Measurements from ENCODE around the gene BCL11A.
A peak's percentile ranks its signal among the peaks of the same experiment; 100 is the strongest.

The BCL11A gene

DNA sequence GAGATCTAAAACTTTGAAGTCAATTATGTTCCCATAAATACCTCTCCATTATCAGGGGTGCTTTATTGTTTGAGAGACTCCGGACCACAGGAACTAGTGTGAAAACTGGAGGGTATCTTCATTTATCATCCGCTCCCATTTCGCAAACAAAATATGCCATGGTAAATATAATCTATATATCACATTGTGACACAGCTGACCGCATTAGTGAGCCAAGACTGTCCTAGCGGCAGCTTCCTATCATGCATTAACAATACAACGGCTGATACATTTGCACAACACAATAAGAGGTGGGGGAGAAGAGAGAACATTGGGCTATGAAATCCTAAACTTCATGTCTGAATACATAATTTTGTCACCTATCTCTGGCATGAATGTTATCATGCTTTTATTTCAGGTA, 29.5 kb downstream of the BCL11A start:
- DNase-seq: no peak

DNA sequence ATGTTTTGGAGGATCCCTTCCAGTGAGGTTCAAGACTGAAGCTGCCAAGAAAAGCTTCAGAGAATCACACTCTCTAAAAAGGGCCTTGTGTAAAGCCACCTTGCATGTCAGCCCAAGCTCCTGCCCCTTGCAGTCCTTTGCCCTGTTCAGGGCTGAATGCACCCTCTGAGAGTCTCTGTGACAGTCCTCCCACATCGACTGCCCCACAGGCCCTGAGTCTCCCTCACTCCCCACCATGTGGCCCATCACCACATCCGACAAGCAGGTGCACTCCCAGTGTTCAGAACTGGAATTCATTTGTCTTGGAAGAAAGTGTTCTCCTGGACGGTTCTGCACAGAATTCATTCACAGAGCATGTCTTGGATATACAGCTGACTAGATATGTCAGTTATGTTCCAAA, 31.0 kb downstream of the BCL11A start:
- DNase-seq: no peak

DNA sequence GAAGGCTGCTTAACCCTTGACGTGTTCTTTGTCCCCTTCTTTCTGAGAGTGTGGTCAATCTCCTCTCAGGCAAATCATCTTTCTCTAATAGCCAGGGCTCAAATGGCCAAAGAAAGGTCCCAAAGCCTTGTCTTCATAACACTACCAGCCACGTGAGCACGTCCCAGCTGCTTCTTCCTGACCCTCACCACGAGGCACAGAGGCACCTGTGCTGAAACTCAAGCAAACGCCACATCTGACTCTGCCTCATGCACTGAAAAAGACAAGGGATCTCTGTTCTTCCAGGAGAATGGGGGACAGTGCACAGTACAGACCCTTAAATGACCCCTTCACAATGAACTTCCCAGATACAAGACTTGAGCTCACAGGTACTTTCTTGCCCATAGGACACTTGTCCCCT, 31.8 kb downstream of the BCL11A start:
- no peak for DNase-seq

DNA sequence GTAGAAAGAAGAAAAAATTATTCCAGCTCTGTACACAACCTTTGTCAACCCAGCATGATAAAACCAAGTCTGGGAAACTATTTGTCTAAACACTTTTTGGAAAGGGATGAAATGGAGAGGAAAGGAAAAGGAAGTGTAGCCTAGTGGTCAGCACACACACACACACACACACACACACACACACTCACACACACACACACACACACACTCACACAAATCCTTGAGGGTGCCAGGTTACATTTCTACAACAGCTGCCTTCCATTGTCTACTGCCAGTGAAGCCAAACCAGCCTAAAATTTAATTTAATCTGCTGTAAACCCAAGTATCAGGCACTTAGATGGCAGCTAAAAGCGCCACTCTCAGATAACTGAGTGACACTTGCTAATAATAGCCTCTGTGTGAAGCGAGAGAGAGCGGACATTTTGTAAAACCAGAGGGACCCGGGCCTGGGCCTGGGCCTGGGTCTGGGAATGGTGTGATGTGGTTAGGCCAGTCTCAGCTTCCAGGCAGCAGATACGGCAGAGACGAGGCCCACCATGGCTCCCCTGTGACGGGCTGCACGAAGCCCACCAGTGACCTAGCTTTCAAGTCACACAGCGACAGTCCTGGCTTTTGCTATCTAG, 32.4 kb downstream of the BCL11A start:
- no peak for DNase-seq

DNA sequence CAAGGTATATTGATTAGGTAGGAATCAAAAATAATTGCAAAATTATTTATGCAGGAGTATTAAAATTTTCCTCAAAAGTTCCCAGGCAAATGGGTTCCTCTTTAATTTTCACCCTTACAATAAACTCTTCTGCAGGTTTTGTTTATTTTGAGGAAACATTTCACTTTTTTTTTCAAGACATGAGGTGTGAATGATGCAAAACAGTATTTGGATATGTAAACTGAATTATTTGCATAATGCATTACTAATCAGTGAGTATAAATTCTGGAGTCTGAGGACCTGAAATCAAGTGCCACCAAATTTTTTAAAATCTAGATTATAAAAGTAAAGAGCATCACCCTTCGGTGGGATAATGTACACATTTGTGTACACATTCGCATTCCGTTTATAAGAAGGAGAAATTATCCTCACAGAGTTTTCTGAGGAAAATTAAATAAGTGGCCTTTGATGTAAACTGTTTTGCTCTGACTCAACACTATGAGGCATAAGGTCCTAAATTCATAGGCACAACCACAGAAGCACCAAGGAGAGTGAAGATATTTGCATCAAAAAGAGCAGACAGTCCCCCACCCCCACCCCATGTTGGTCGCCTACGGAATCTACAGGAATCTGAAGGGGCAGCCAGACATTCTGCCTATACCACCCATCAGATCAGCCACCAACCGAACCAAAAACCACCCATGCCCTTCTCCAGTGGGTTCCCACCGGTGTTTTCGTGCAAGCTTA, 33.1 kb downstream of the BCL11A start:
- no peak for DNase-seq

DNA sequence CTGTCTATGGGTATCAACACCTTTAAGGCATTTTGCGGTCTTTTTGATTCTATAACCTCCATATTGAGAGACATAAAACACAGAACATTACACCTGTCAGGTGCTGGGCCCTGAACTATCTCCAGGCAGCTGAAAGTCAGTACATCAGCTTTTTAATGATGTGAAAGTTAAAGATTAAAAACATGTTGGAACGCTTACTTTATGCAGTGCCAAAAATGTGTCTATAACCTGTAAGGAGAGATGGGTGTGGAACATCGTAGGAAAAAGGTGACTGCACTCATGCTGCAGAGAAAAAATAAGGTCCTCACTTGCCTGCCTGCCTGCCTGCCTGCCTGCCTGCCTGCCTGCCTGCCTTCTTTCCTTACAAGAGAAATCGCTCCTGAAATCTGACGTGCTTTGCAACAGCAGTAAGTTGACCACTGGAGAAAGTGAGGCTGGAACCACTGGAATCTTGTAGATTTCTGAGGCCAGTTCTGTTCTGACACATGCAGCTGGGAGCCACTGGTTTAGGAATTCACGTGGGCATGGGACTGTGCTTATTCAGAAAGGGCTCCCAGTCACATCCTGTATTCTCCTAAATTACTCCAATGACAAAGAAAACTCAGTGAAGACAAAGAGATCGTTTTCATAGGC, 34.1 kb downstream of the BCL11A start:
- DNase-seq: no peak

DNA sequence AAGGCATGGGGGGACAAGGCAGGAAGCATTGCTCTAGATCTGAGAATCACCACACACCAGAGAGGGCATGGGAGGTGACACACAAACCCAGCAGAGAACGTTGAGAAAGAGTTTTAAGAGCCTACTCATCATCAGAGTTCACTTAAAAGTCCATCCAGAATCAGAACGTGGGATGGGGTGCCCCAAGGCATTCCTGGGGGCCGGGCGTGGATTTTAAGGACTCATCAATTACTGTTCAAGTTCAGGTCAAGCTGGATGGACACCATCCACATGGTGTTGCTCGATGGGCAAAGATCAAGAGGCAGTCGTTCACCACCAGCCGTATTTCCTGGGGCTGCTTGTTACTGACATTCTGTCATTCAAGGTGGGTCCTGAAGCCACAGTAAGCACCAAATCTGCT, 34.9 kb downstream of the BCL11A start:
- DNase-seq: no peak

DNA sequence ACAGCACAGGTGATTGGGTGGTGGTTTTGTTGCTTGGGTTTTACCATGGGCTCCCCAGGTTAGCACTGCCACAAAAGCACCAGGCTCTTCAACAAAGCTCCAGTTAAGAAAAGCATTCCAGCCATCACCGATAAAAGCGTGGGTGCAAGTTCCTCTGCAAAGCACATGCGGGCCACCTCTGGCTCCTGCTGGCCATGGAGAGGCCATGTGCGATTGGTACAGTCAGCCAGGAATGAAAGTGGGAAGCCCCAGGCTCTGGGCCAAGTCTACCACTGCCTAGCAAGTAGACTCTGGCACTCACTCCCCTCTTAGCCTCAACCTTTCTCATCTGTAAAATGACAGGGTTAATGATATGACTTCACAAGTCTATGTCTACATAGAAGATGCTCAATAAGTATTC, 36.0 kb downstream of the BCL11A start:
- no peak for DNase-seq

DNA sequence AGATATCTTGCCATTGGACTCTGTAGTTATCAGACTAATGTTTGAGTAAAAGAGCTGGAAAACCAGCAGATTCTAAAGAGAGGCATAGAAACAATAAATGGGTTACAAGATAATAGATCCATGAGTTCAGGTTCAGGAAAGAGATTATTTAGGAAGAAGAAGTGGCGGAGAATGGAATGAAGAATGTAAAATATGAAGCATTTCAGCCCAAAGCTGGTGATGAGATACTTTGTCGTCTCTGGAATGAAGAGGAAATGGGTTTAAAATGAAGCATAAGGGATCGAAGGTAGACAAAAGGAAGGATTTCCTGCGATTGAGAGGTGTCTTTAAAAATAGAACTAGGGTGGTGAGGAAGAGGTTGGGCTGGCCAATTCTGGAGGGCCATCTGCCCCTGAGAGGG, 36.6 kb downstream of the BCL11A start:
- no peak for DNase-seq

DNA sequence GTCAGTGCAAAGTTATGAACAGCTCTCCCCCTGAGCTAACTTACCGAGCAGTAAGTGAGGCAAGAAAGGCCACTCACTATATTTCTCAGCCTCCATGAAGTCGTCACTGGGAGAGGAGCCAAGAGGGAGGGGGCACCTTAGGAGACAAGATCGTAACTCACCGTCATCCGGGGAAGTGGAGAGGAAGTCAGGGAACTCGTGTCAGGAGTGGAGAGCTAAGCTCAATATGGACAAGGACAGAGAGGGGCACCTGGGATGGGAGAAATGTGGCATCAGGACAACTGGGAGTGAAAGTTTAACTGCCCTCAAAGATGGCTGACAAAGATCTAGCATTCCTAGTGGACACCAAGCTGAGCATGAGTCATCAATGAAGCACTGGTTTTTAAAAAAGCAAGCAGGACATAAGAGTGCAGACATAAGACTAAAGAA, 37.1 kb downstream of the BCL11A start:
- no peak for DNase-seq

DNA sequence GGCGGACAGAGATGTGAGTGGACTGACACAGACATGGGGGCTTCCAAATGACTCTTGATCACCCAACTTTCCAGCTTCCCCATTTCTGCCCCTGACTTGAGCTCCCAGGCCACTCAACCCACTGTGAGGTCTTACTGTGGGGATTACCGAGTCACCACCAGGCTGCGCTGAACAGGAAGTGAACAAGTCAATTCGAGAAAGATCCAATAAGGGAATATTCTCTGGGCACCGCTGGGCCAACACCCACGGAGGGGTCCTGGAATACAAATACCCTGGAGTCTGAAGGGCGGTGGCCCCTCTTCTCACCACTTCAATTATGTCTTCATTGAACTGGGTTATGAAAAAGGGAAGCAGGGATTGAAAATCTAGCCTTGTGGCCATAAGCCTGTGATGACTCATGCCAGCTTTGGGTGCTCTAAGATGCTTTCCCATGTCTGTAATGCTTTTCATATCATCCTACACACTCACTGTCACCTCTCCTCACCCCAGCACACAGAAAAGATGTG, 37.7 kb downstream of the BCL11A start:
- peak; percentile 73 for DNase-seq

DNA sequence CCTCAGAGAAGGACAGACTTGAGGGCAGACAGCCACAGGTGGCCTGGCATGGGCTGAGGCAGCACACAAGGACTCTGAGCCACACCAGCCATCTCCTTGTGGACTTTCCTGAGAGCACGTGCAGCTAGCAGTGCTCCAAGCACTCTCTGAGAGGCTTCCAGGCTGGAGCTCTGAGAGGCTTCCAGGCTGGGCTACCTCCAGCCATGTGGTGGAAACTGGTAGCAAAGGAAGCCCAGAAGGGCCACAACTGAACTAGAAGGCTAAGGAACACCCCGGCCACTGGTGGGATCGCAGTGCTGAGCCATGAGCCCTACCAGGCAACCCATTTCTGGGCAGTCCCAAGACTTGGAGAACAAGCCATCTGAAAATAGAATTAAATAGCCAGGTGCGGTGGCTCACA, 39.5 kb downstream of the BCL11A start:
- no peak for DNase-seq

DNA sequence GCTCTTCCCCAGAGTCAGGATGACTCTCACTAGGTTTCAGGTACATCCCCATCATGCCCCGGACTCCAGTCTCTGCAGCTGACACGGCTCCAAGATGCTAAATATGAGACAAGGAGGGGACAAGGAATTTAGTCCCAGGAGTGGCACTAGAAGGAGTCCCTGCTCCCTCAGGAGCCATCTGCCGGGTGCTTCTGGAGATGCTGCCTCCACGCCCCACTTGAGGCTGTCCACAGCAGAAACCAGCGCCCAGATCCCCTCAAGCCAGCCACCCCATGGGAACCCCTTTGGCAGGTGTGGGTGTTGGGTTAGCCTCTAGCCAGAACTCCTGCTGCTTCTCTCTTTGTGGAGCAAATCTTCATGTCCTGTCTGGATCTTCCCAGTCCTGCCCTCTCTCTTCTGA, 40.3 kb downstream of the BCL11A start:
- DNase-seq: no peak

DNA sequence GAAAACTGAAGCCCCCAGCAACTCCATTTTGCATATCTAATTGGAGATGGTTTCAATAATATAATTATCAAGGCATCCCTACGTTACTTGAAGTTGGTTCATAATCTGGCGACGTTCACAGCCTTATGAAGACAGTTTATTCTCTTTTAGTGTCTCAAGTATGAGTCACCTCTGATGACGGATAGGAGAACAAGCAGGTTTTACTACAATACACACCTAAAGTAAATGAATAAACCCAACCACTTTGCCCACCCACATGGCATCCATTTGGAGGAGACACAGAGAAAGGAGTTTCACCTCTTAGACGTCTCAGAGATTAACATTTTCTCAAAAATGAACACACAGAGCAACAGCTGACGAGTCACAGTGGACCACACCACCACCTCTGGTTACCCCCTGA, 40.8 kb downstream of the BCL11A start:
- DNase-seq: no peak

DNA sequence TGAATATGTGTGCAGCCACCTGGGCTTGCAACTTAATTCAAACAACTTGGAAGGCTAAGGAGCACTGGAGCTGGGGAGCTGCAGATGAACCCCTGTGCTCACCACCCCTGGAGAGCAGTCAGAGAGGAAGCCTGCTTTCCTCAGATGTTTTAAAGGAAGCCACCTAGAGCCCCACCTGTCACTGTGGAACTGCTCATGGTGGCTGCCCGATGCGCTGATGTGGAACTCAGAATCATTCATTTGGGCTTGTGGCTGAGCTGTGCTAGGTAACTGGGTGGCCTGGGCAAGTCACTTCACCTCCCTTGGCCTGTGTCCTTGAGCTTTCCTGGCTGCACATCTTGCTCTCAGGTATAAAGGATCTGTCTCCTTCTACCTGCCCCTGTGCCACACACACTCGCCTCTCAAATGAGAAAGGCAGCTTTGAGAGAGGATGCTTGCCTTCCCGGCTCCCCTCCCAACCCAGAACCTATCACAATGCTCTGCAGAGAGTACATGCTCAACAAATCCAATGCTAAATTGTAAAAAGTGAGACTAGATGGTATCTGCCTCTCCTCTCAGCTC, 41.3 kb downstream of the BCL11A start:
- no peak for DNase-seq

DNA sequence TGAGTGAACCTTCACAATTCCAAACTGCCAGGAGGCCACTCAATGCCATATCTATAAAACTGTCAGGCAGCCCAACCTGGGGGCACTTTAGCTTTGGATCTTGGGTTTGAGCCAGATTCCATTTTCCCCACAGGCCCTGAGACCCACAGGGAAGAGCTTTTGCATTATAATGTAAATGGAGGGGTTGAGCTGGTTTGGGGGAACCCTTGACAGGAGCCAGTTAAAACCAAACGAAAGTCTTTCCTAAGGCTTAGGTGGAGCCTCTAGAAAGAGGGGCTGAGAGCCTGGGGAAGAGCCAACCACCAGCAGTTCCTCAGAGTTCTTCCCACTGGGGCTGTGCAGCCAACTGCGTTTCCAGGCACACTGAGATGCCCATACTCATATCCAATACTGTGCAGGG, 42.7 kb downstream of the BCL11A start:
- DNase-seq: no peak

DNA sequence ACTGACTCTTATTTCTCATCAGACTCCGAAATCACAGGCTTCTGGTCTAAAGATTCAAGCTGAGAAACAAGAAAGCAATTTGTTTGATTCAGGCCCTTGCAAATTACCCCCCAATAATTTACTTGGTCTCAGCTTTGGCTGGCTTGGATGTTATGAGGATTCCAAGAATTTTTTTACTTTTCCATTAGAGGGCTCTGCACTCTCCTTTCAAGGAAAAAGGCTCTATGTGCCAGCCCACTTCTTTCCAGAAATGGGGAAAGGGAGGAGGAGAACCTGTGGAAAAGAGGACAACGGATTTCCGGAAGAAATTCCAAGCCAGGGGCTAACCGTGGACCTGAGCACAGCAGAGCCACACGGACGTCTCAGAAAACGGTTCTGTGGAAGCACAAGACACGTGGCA, 44.4 kb downstream of the BCL11A start:
- DNase-seq: no peak

DNA sequence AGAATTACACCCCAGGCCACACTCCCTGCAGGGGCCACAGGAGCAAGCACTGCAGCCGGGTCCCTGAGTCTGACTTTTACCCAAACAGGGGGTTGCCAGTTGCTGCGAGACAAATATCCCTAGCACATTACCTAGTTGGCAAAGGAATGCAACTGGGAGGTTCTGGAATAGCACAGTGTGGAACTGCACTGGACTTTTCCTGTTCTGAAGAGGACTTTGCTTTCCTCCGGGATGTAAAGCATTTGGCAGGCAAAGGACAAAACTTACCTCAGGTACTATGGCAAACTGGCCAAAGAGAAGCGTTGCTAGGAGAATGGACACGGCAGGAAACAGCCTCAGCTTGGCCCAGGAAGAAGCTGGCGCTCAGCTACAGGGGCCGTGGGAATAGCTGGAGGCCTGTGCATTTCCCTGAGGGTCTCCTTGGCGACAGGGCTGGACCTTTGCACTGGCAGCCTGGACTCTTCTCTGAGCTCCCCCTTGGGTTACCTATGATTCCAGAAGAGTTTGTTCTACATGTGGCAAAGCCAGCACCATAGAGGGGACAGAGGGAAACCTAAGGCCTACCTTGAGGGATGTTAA, 45.0 kb downstream of the BCL11A start:
- no peak for DNase-seq

DNA sequence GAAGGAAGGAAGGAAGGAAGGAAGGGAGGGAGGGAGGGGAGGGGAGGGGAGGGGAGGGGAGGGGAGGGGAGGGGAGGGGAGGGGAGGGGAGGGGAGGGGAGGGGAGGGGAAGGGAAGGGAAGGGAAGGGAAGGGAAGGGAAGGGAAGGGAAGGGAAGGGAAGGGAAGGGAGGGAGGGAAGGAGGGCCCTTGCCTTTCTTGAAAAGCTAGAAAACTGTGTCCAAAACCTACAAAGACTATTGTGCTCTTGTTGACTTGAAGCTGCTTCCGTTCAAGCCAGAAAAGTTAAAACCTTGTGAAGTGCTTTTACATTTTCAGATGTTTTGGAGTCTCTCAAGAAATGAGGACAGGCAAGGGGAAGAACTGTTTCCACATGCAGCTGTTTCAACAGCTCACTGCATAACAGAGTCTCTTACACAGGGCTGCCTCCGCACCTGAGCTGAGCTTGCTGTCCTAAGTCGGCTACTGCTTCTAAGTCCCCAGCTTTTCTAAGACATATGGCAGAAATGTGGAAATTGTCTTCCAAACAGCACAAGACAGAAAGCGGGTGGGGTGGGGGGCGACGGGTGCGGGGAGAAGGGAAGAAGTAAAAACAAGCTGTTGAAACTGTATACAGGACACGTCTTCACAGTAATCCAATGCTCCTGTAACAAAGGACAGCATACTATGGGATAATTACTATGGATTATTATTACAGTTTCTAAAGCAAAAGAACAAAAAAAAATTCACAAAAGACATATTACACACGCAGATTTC, 46.1 kb downstream of the BCL11A start:
- DNase-seq: no peak

DNA sequence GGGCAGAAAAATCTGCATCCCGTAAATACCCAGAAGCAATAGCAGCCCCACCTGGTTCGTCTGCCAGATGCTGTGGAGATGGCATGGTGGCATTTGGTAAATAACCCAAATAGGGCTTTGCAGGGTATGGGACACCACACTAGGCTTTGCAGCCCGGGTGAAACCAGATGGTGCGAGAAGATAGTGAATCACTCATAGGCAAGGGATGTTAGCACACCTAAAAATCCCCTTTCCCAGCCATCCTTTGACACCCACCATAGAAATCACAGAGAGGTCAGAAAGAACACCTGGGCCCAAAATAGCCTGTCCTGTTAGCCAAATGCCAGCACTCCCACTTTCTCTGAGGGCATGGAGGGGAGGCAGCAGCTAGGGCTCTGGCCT, 47.6 kb downstream of the BCL11A start:
- DNase-seq: no peak

DNA sequence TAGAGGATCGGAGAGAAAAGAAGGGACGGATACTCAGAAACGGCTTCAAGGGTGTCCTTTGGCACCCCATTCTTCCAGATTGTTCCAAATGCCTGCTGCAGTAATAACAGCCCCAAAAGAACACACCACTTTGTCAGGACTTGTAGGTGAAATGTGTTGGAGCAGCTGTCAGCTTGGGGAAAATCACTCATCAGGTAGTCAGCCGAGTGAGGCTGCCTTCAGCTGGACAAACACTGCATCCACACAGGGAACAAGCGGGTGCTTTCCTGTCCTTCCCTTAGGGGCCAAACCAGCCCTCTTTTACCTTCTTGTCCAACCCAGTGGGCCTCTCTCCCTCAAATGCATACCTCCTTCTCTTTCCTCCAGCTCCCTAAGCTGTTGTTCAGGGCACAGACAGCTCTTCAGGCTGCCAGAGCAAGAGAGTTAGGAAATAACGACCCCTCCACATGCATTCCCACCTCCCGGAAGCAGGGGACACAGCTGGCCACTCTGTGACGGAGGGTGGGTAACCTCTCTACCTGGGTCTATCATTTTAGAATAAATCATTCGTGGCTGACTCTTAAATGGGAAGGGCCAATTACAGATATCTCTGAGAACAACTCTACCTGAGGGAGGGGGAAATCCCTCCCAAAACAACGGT, 48.1 kb downstream of the BCL11A start:
- no peak for DNase-seq

DNA sequence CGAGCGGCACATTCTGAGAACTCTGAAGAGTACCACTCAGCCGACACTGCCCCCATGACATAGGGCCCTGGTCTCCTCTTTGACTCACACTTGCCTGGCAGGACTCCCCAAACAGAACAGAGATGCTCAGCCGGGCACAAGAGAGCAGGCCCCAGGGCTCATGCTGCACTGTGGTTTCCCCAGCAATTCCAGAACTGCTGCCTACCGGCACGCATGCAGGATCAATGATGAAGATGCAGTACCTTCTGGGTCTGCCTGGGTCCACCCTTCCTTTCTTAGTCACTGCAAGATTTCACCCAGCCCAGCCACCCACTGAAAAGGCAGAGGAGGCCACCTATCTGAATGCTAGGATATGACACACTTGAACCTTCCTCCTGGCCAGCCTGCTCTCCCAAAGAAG, 49.4 kb downstream of the BCL11A start:
- DNase-seq: no peak
